Endothelial cell of umbilical vein (primary cell): Measurements from ENCODE around the gene NTRK2. TPM values are rescaled to one million over a fixed set of nuclear protein-coding genes. Genes with fewer than 3 reads are reported as not detected.

Experiments used
- BruUV-seq: library from RNA; stranded (reverse); fragments of 400-500 nt; replicated peaks from 2 replicates; lab custom pipeline; 2021; lab: Mats Ljungman, UMichigan
- CTCF ChIA-PET: fragments of 300-600, 350-600 bp; sonication (Branson Sonifier 250); formaldehyde crosslinking; loops from one replicate; lab custom pipeline; 2021; ENCODE audit warnings: antibody characterized with exemption, inconsistent platforms; lab: Charles Lee
- POLR2A ChIA-PET: fragments of 300-600, 350-600 bp; sonication (Branson Sonifier 250); formaldehyde crosslinking; loops from one replicate; lab custom pipeline; 2021; ENCODE audit warnings: antibody characterized with exemption, inconsistent platforms; lab: Charles Lee
- DNase-seq: peaks from one replicate; pipeline ENCODE4 v3.0.0-alpha.2; 2011; ENCODE audit warnings: low read depth, low spot score
- FAIRE-seq: peaks from 2 replicates; lab custom pipeline; 2011; peaks lifted over from hg19 to GRCh38; lab: Jason Lieb, UNC
- H2AFZ ChIP-seq: 2 replicates; pipeline ENCODE4 v1.6.0; 2012; ENCODE audit warnings: low read depth, low read length, control low read depth, inconsistent platforms
- H3K27ac ChIP-seq: 2 replicates; pipeline ENCODE4 v1.5.1; 2011; ENCODE audit warnings: low read depth, mild to moderate bottlenecking, control low read depth, low read length, moderate library complexity; ENCODE audit not compliant: insufficient read depth
- H3K27me3 ChIP-seq, 2 experiments: 2 replicates each; pipeline versions ENCODE4 v1.6.0 to v1.6.1; 2011; ENCODE audit warnings: low read length in 2 of 2, mixed read lengths in 1 of 2; ENCODE audit not compliant: control insufficient read depth in 2 of 2, insufficient read depth in 2 of 2
- H3K36me3 ChIP-seq, 2 experiments: 2 replicates in 1 of 2; 3 replicates in 1 of 2; pipeline ENCODE4 v1.5.1; 2011; ENCODE audit warnings: low read length in 2 of 2, mild to moderate bottlenecking in 1 of 2, moderate library complexity in 1 of 2; ENCODE audit not compliant: control insufficient read depth in 2 of 2, insufficient read depth in 2 of 2; ENCODE audit errors: extremely low read depth in 1 of 2
- H3K4me1 ChIP-seq: 3 replicates; pipeline ENCODE4 v1.5.1; 2011; ENCODE audit warnings: mild to moderate bottlenecking, low read length; ENCODE audit not compliant: control insufficient read depth, insufficient read depth; ENCODE audit errors: extremely low read depth
- H3K4me2 ChIP-seq: 2 replicates; pipeline ENCODE4 v1.6.1; 2011; ENCODE audit warnings: low read length, control low read depth, mixed read lengths; ENCODE audit not compliant: insufficient read depth
- H3K4me3 ChIP-seq, 3 experiments: fragments of 200-600 bp in 1 of 3; sonication (generic), shearing (Covaris generic) in 1 of 3; replicated peaks in 1 of 3; 2 replicates each; pipeline ENCODE4 v1.5.1; 2011 to 2016; ENCODE audit warnings: control low read depth in 3 of 3, low read length in 3 of 3, mild to moderate bottlenecking in 2 of 3, inconsistent platforms in 1 of 3, low read depth in 1 of 3, moderate library complexity in 1 of 3; ENCODE audit not compliant: insufficient read depth in 1 of 3
- H3K79me2 ChIP-seq: 2 replicates; pipeline ENCODE4 v1.6.0; 2012; ENCODE audit warnings: low read length, inconsistent platforms; ENCODE audit not compliant: control insufficient read depth, insufficient read depth
- H3K9ac ChIP-seq: replicated peaks from 2 replicates; pipeline ENCODE3; 2011; ENCODE audit warnings: low read length, control low read depth; ENCODE audit not compliant: insufficient read depth; ENCODE audit errors: extremely low read depth
- H3K9me1 ChIP-seq: replicated peaks from 3 replicates; pipeline ENCODE4 v1.6.0; 2011; ENCODE audit warnings: mild to moderate bottlenecking, low read length; ENCODE audit not compliant: control insufficient read depth, insufficient read depth; ENCODE audit errors: extremely low read depth
- H3K9me3 ChIP-seq: replicated peaks from 2 replicates; pipeline ENCODE4 v1.5.1; 2012; ENCODE audit warnings: low read length, inconsistent platforms; ENCODE audit not compliant: control insufficient read depth, insufficient read depth
- H4K20me1 ChIP-seq: replicated peaks from 2 replicates; pipeline ENCODE3; 2011; ENCODE audit warnings: mild to moderate bottlenecking, low read length; ENCODE audit not compliant: control insufficient read depth, insufficient read depth; ENCODE audit errors: extremely low read depth
- EZH2 ChIP-seq: IDR thresholded peaks from 2 replicates; pipeline ENCODE4 v1.6.1; 2012; ENCODE audit warnings: borderline replicate concordance, low read depth, mild to moderate bottlenecking, moderate library complexity, low read length, inconsistent platforms; ENCODE audit not compliant: severe bottlenecking
- FOS ChIP-seq: IDR thresholded peaks from 2 replicates; pipeline ENCODE4 v1.6.1; 2011; ENCODE audit warnings: mild to moderate bottlenecking, low read length, moderate library complexity, borderline replicate concordance; ENCODE audit not compliant: insufficient read depth
- GATA2 ChIP-seq: IDR thresholded peaks from 2 replicates; pipeline ENCODE4 v1.7.0; 2011; ENCODE audit warnings: low read depth, mild to moderate bottlenecking, moderate library complexity, mixed read lengths, low read length; ENCODE audit not compliant: insufficient read length, insufficient read depth
- JUN ChIP-seq: IDR thresholded peaks from 2 replicates; pipeline ENCODE4 v1.6.1; 2011; ENCODE audit warnings: borderline replicate concordance, low read depth; ENCODE audit not compliant: insufficient read length, insufficient read depth
- MYC ChIP-seq: IDR thresholded peaks from one replicate; pipeline ENCODE4 v1.6.1; 2011; ENCODE audit warnings: mild to moderate bottlenecking, low read depth, low read length
- POLR2A ChIP-seq: IDR thresholded peaks from 2 replicates; pipeline ENCODE4 v1.6.1; 2012; ENCODE audit warnings: low read depth, mild to moderate bottlenecking, control low read depth, low read length
- POLR2AphosphoS5 ChIP-seq: IDR thresholded peaks from 2 replicates; pipeline ENCODE4 v1.6.1; 2012; ENCODE audit warnings: low read depth, mild to moderate bottlenecking, control low read depth, low read length, moderate library complexity; ENCODE audit not compliant: insufficient read depth
- dilution Hi-C: fragments of 300-500 bp; cut with MboI; formaldehyde crosslinking; loops from one replicate; pipeline ENCODE4 v1.15.0; 2019; ENCODE audit warnings: low sequenced_read_pairs; ENCODE audit not compliant: extremely low pct_ligation_motif_present
- intact Hi-C: fragments of 100-400 bp; cut with micrococcal nuclease; formaldehyde crosslinking; loops from one replicate; pipeline ENCODE4 v1.10.0; 2022
- polyA plus RNA-seq, 4 experiments: library from polyadenylated mRNA; depleted of rRNA in 3 of 4; stranded (reverse) in 3 of 4; unstranded in 1 of 4; fragments of >200 nt; gene quantifications; 2 replicates each; pipeline versions ENCODE4 v1.2.1 to v1.2.3, GENCODE V29; 2011 to 2012; ENCODE audit warnings: missing spikeins in 1 of 4
- total RNA-seq: library from RNA; stranded (reverse); gene quantifications from 2 replicates; pipeline ENCODE4 v1.2.3, GENCODE V29; 2021
- TF ChIP-seq, protein P1 (sequence below): IDR thresholded peaks from 2 replicates; pipeline ENCODE4 v1.6.1; 2011; ENCODE audit not compliant: insufficient read depth, insufficient read length
- TF ChIP-seq, protein P2 (sequence below), 2 donors: IDR thresholded peaks; 1 replicate in 1 of 2; 2 replicates in 1 of 2; pipeline ENCODE4 v1.5.1; 2011; ENCODE audit warnings: low read length in 2 of 2, mild to moderate bottlenecking in 2 of 2, moderate library complexity in 2 of 2, control low read depth in 1 of 2, inconsistent platforms in 1 of 2, low read depth in 1 of 2; ENCODE audit not compliant: insufficient read depth in 1 of 2; ENCODE audit errors: extremely low read depth in 1 of 2

NTRK2 gene
- total and polyA plus RNA-seq, 2 donors (not counting 3 experiments of a cell fraction or from before 2014, with no cell fraction given): 0.01 to 0.13 TPM

DNA sequence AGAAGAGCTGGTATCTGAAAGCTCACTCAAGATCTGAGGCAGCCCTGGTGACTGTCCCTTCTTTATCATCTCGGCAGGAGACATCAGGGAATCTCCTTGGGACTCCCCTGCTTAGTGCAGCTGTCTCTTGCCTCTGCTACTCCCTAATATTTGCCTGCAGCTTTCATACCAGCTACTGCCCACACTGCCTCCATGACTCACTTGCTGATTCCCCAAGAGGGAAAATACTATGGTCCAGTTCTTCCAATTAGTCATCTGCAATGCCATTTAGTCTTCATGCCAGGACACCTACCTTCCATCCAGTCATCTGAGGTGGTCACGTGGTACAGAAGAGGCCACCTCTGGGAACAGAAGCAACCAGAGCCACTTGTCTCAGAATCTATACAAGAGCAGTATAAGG is 270.8 kb downstream of the NTRK2 start:
- DNase-seq (no peak), FAIRE-seq (no peak)
- no peak overlapping the region for H3K27ac ChIP-seq
- H3K9me3 ChIP-seq: no peaks in the 10 kb centered on the region
- dilution Hi-C loops: no loop called here
- H2AFZ ChIP-seq: no peak overlapping the region
- no peak overlapping the region for H3K4me2 ChIP-seq
- H3K4me1 ChIP-seq: no peaks in the 10 kb centered on the region
- no peak overlapping the region for H3K4me3 ChIP-seq
- no peaks in the 10 kb centered on the region for H3K36me3 ChIP-seq
- POLR2A ChIA-PET: no interaction called here
- no peak overlapping the region for H3K9ac ChIP-seq
- intact Hi-C loops: loop anchor here (5.0 kb wide), 1 partner anchor 88 kb away; no protein-coding TSS in a partner anchor
- H3K27me3 ChIP-seq: no peaks in the 10 kb centered on the region
- no TSS peak for BruUV-seq
- H3K9me1 ChIP-seq: no peaks in the 10 kb centered on the region
- TF ChIP-seq, protein P1, sequence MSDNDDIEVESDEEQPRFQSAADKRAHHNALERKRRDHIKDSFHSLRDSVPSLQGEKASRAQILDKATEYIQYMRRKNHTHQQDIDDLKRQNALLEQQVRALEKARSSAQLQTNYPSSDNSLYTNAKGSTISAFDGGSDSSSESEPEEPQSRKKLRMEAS: no peak
- H4K20me1 ChIP-seq: no peaks in the 10 kb centered on the region
- CTCF ChIA-PET: interaction anchor here (1.0 kb wide), 1 partner anchor 24 kb away, joined by 3 read pairs; no protein-coding TSS in a partner anchor
- H3K79me2 ChIP-seq: no peaks in the 10 kb centered on the region

DNA sequence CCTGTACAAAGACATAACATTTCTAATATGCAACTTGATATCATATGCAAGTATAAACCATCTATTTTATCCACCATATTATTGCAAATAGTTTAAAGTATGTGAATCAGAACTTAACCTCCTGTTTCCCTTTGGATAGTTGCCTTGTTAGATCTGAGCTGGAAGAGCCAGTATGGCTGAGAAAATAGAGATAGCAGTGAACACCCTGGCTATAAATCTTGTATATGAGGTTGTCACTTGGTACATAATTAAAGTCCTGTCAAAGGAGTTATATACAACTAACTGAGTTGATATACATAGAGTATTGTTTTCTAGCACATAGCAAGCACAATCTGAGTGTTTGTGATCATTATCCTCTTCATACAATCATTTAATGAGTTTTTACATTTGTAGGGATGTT is 272.3 kb downstream of the NTRK2 start:
- FAIRE-seq (no peak), DNase-seq (no peak)
- no TSS peak for BruUV-seq
- no peaks in the 10 kb centered on the region for H3K27me3 ChIP-seq
- no peak overlapping the region for H2AFZ ChIP-seq
- ChIA-PET POLR2A (no interaction called here), CTCF (no interaction called here)
- H3K9me1 ChIP-seq: no peaks in the 10 kb centered on the region
- H3K4me2 ChIP-seq: no peak overlapping the region
- H3K4me1 ChIP-seq: no peaks in the 10 kb centered on the region
- no peaks in the 10 kb centered on the region for H4K20me1 ChIP-seq
- no peak overlapping the region for H3K9ac ChIP-seq
- H3K9me3 ChIP-seq: no peaks in the 10 kb centered on the region
- no peak overlapping the region for H3K27ac ChIP-seq
- no peaks in the 10 kb centered on the region for H3K36me3 ChIP-seq
- TF ChIP-seq POLR2AphosphoS5: no peak
- TF ChIP-seq, protein P1: no peak
- TF ChIP-seq FOS: no peak
- TF ChIP-seq, protein P2, sequence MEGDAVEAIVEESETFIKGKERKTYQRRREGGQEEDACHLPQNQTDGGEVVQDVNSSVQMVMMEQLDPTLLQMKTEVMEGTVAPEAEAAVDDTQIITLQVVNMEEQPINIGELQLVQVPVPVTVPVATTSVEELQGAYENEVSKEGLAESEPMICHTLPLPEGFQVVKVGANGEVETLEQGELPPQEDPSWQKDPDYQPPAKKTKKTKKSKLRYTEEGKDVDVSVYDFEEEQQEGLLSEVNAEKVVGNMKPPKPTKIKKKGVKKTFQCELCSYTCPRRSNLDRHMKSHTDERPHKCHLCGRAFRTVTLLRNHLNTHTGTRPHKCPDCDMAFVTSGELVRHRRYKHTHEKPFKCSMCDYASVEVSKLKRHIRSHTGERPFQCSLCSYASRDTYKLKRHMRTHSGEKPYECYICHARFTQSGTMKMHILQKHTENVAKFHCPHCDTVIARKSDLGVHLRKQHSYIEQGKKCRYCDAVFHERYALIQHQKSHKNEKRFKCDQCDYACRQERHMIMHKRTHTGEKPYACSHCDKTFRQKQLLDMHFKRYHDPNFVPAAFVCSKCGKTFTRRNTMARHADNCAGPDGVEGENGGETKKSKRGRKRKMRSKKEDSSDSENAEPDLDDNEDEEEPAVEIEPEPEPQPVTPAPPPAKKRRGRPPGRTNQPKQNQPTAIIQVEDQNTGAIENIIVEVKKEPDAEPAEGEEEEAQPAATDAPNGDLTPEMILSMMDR (IDR thresholded peaks at IDR 0.05; ENCODE audit: extremely low read depth in 1 of 2, insufficient read depth in 1 of 2, low read depth in 1 of 2, low read length in 2 of 2): no peak
- no peak for TF ChIP-seq EZH2
- no peak for TF ChIP-seq POLR2A
- no peak for TF ChIP-seq MYC
- TF ChIP-seq JUN: no peak
- no peak for TF ChIP-seq GATA2
- dilution Hi-C loops (no loop called here), intact Hi-C loops (loop anchor here (5.0 kb wide), 1 partner anchor 89 kb away; no protein-coding TSS in a partner anchor)
- no peak overlapping the region for H3K4me3 ChIP-seq
- H3K79me2 ChIP-seq: no peaks in the 10 kb centered on the region
